Right cardiac atrium (tissue), 5 donors: ENCODE data around the gene USP15. TPM values are rescaled to one million over a fixed set of nuclear protein-coding genes. Genes with fewer than 3 reads are reported as not detected.
"Not testable (repeated sequence)": the region's sequence is repeated elsewhere in the genome, so short reads cannot be mapped to it uniquely, and the experiment has no call there.

ENCODE experiments used
- ATAC-seq, 2 donors: fragments of 200-7000 bp; cut with Tn5 transposase; one replicate each; pipeline versions ENCODE4 v1.8.0 to v1.9.1; 2020; ENCODE audit warnings: moderate library complexity in 2 of 2, mild to moderate bottlenecking in 1 of 2
- DNase-seq, 3 donors: peaks; one replicate each; pipeline ENCODE4 v3.0.0-alpha.2; 2020
- H3K27ac ChIP-seq: one replicate; pipeline ENCODE4 v1.5.1; 2013; ENCODE audit warnings: mild to moderate bottlenecking, low read length, control low read depth, moderate library complexity
- H3K27me3 ChIP-seq: one replicate; pipeline ENCODE4 v1.6.1; 2013; ENCODE audit not compliant: control insufficient read depth, insufficient read depth
- H3K4me1 ChIP-seq: one replicate; pipeline ENCODE4 v1.6.1; 2013; ENCODE audit warnings: low read length; ENCODE audit not compliant: control insufficient read depth, insufficient read depth
- H3K4me3 ChIP-seq: one replicate; pipeline ENCODE4 v1.5.1; 2013; ENCODE audit warnings: low read length, control low read depth
- H3K9me3 ChIP-seq: one replicate; pipeline ENCODE4 v1.6.1; 2013; ENCODE audit warnings: low read length; ENCODE audit not compliant: control insufficient read depth
- WGBS: extraction: QIAGEN DNeasy Blood & Tissue Kit; methylation state at CpG from one replicate; pipeline ENCODE4 v1.1.7; 2013; 5-methylcytosine and 5-hydroxymethylcytosine counted together
- intact Hi-C, 4 donors: fragments of 100-400 bp; cut with DNase I; formaldehyde crosslinking; loops; one replicate each; pipeline versions ENCODE4 v1.11.0 to v1.14.0; 2022 to 2023
- polyA plus RNA-seq: library from polyadenylated mRNA; stranded (reverse); fragments of 200-250 nt; gene quantifications from one replicate; pipeline ENCODE4 v1.2.3, GENCODE V29; 2013
- total RNA-seq, 4 donors: library from RNA; stranded (reverse); fragmentation: NEBNext Ultra II Directional; extraction: Animal tissue kit (Norgen Biotek cat#: 25700); gene quantifications; one replicate each; pipeline ENCODE4 v1.2.1, GENCODE V29; 2021
- donor health status: healthy with polysubstance abuse.
- donor health status: DM: no; HTN: yes; CAD: no.
- donor health status: DM: no; HTN: no; CAD: no.
- donor health status: DM: no; HTN: yes; CAD: no; lungs with severe emphysema.
- donor health status: DM: yes; HTN: yes; CAD: no.

Gene USP15
- total and polyA plus RNA-seq, 5 donors = 38.0 to 65.7 (median 51.1) TPM

- Histone ChIP-seq H3K27me3 (no peaks in the 10 kb centered on the region), H3K27ac (no peak overlapping the region), H3K4me3 (no peak overlapping the region), H3K4me1 (no peaks in the 10 kb centered on the region), H3K9me3 (no peaks in the 10 kb centered on the region)
- intact Hi-C loops = no loop called here
- ATAC-seq = no peak
- no peak for DNase-seq
Observed at GRCh38 chr12:62459976-62460375, 199.8 kb downstream of the USP15 start.

- WGBS = 93% methylated on average over 32 of the region's 32 CpGs
- H3K27me3 ChIP-seq, ATAC-seq, intact Hi-C loops, H3K4me3 ChIP-seq, H3K4me1 ChIP-seq, H3K9me3 ChIP-seq, H3K27ac ChIP-seq: not testable (repeated sequence)
- DNase-seq = peak in 1 of 3 donors; percentile 42
Observed at GRCh38 chr12:62461171-62461837, 201.1 kb downstream of the USP15 start.

GRCh38 chr12:62463252-62463651, 203.0 kb downstream of the USP15 start:
- 81% methylated on average over 7 of the region's 7 CpGs for WGBS
- ATAC-seq = not testable (repeated sequence)

More at GRCh38 chr12:62463252-62463651, 203.0 kb downstream of the USP15 start:
- intact Hi-C loops, H3K27ac ChIP-seq, H3K9me3 ChIP-seq, DNase-seq, H3K4me1 ChIP-seq, H3K27me3 ChIP-seq, H3K4me3 ChIP-seq: not testable (repeated sequence)

Other genes with a start within 250 kb of the USP15 start
- gene MON2, start 206.4 kb downstream of the USP15 start, total RNA-seq = 10 to 100 TPM; 23.4 to 29.0 (median 25.7) TPM
- gene MON2, start 206.4 kb downstream of the USP15 start, polyA plus RNA-seq = 9.1 TPM